NCI-H1417 (cell line): Measurements from ENCODE around the gene TRMT61A.
"Not testable (repeated sequence)": the region's sequence is repeated elsewhere in the genome, so short reads cannot be mapped to it uniquely, and the experiment has no call there.

Experiments
- DNase-seq, 3 experiments: peaks; one replicate each; lab custom pipeline; 2025; lab: John Stamatoyannopoulos, UW

TRMT61A gene

GRCh38 chr14:103522649-103523574, 6.1 kb upstream of the TRMT61A start, which contains the start of gene CKB:
CKB (minus strand) TSS chr14:103522830; CDS start chr14:103522493, 337 bp downstream.
- peak; percentile 87 to 92 (median 91) for DNase-seq

DNA sequence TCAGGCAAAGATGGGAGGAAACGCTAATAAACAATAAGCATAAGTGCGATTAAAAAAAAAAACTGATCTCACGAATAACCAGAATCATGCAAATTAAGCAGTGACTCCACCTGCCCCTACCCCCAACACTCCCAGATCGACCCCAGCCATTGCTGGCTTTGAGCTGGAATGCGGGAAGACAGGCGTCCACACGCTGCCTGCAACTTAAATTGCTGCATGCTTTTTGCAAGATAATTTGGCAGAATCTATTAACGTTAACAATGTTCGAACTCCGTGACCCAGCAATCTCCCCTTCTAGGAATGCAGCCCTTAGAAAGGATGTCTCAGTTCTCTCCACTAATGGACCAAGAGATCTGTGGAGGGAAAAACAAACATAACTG, 5.4 kb upstream of the TRMT61A start:
- DNase-seq = no peak

GRCh38 chr14:103524002-103524935, 4.7 kb upstream of the TRMT61A start:
- DNase-seq = no peak

GRCh38 chr14:103525430-103526246, 3.4 kb upstream of the TRMT61A start:
- not testable (repeated sequence) for DNase-seq

- DNase-seq = no peak
Measured at GRCh38 chr14:103526247-103526913, 2.6 kb upstream of the TRMT61A start.

DNA sequence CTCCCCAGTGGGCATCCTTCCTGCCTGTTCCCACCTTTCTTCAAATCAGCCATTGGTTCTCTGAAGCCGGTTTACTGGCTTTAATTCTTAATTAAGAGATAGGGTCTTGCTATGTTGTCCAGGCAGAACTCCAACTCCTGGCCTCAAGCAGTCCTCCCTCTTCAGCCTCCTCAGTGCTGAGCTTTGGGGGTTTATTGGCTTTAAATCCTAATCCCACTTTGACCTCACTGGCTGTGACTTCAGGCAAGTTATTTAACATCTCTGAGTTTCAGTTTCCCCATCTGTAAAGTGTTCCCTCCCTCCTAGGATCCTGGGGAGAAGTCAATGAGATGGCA, 2.1 kb upstream of the TRMT61A start:
- DNase-seq = no peak

GRCh38 chr14:103527408-103528145, 1.4 kb upstream of the TRMT61A start:
- no peak for DNase-seq

- peak; percentile 14 to 66 (median 45) for DNase-seq
Measured at GRCh38 chr14:103528146-103528586, 830 bp upstream of the TRMT61A start.

- no peak for DNase-seq
Measured at GRCh38 chr14:103529383-103530365, 678 bp downstream of the TRMT61A start.

DNA sequence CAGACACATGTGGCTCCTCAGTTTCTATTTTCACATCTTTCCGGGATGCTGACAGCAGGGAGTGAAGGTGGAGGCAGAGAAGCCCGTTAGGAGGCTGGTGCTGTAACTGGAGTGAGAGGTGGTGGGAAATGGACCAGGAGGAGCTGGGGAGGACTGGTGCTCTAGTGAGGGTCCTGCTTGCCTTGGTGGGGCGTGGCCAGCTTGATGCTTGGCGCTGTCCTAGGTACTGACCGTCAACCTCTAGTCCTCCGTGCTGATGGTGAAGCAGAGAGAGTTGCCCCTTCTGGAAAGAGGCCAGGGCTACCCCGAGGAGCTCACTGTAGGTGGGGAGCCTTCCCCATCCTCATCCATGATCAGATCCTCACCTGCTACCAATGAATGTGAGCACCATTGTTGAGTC, 1.4 kb downstream of the TRMT61A start:
- no peak for DNase-seq

GRCh38 chr14:103530831-103531230, 1.8 kb downstream of the TRMT61A start:
- no peak for DNase-seq

DNA sequence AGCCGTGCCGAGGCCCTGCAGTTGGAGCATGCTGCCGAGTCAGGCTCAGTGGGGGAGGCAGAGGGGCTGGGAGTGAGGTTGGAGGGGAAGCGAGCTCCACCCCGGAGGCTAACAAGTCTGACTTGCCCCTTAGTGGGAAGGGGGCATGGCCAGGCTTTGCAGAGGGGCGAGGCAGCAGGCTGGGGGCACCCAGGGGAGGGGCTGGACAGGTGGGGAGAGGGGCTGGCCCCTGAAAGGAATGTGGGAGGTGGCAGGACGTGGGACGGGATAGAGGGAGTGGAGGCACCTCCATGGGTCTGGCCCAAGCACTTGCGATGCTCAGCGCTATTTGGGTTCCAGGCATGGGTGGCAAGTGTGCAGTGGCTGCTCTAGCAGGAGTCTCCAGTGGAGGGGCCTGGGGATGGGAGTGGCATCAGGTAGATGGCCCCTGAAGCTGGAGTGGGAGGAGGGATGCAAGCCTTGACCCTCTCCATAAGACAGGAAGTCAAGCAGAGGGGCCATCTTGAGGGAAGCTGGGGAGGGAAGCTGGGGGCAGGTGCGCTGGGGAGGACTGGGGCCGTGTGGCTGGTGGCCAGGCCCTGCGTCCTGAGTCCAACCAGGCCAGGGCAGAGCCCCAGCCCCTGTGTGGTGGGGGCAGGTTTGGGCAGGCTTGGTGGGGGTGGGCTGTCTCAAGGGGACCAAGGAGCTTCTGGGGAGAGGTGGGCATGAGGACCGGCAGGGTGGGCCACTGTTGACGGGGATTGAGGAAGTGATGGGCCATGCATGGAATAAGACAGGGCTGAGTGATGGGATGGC, 2.6 kb downstream of the TRMT61A start:
- no peak for DNase-seq

DNA sequence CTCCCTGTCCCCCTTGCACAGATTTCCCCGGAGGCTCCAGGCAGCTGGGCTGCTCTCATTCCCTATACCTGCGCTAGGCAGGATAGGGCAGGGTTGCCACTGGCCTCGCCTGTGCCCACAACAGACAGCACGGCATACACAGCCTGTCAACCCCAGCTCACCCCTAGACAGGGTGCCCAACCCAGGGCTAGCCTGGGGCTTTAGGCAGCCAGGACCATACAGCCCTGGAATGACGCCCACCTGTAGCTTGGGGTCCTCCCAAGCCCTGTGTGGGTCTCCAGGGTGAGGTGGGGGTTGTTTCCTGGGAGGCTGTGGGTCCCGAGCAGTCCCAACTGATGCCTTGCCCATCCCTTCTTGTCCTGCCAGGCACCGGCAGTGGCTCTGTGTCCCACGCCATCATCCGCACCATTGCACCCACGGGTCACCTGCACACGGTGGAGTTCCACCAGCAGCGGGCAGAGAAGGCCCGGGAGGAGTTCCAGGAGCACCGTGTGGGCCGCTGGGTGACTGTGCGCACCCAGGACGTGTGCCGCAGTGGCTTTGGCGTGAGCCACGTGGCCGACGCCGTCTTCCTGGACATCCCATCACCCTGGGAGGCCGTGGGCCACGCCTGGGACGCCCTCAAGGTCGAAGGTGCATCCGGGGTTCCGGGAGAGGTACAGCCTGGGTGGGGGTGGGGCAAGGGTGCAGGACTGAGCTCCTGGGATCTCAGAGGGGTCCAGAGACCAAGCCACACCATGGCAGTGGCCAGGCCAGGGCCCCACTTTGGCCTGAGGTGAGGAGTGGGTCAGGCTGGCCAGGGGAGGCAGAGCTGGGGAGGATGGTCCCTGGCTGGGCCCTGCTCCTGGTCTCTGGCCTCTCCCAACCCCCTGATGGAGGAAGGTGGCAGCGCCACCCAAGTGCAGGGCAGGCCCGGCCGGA, 3.5 kb downstream of the TRMT61A start:
- no peak for DNase-seq

DNA sequence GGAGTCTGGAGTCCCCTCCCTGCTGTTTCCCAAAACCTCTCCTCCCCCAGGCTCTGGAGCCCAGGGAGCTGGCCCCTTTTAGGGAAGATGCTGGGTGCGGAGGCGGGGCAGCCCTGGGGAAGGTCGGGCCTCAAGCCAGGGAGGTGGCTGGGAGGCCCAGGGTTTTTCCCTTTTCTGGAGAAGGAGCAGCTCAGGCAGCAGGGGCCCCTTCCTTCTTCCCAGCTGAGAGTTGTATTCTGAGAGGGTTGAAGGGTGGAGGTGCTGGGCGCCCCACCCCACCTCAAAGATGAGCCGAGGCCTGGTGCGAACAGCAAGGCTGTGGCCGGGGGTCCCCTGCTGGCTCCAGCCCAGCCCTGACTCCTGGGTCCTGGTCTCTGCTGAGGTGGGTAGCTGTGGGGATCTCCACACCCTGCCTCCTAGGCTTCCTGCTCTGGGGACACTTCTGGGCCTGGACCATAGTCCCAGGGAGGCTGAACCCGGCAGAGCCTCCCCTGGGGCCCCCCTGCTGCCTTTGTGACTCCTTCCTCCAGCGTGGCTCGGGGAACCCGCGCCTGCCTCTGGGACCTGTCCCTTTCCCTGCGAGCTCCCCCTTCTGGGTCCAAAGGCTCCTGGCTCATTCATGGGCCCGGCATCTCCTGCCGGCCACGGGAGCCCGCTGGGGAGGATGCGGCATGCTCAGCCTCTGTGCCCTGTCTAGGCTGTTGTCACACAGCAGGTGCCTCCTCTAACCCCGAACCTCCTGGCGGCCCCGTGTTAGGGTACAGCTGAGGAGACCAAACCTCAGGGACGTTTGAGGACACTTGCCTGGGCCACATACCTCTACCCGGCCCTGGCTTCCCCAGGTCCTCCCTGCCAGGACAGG, 4.4 kb downstream of the TRMT61A start:
- DNase-seq = no peak

GRCh38 chr14:103533999-103534575, 5.1 kb downstream of the TRMT61A start:
- no peak for DNase-seq

DNA sequence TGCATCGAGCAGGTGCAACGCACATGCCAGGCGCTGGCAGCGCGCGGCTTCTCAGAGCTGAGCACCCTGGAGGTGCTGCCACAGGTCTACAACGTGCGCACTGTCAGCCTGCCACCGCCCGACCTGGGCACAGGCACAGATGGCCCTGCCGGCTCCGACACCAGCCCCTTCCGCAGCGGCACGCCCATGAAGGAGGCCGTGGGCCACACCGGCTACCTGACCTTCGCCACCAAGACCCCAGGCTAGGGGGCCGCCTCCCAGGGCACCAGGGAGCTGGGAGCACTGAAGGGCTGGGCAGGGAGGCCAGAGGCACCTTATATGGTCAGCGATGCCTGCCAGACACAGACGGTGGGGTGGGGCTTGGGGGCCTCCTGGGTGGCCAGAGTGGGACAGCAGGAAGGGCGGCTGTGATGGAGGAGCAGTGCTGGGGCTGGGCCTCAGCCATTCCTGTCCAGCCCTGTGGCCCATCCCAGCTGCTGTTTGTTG, 5.6 kb downstream of the TRMT61A start:
- DNase-seq = no peak
